Kidney epithelial cell (primary cell): ENCODE data around the gene HINFP. TPM values are rescaled to one million over a fixed set of nuclear protein-coding genes. Genes with fewer than 3 reads are reported as not detected.
A peak's percentile ranks its signal among the peaks of the same experiment; 100 is the strongest.

Experiments used
- DNase-seq: peaks from one replicate; pipeline ENCODE4 v3.0.0-alpha.2; 2010; ENCODE audit warnings: low read depth
- H3K27me3 ChIP-seq: 2 replicates; pipeline ENCODE4 v1.6.0; 2011; ENCODE audit warnings: low read length; ENCODE audit not compliant: control insufficient read depth, insufficient read depth
- H3K36me3 ChIP-seq: 2 replicates; pipeline ENCODE4 v1.5.1; 2011; ENCODE audit warnings: low read length; ENCODE audit not compliant: control insufficient read depth, insufficient read depth
- H3K4me3 ChIP-seq: 2 replicates; pipeline ENCODE4 v1.5.1; 2011; ENCODE audit warnings: low read depth, mild to moderate bottlenecking, control low read depth, low read length
- total RNA-seq: library from RNA; depleted of rRNA; stranded (reverse); fragments of >200 nt; gene quantifications from 2 replicates; pipeline ENCODE4 v1.2.3, GENCODE V29; 2015
- TF ChIP-seq, protein P1 (sequence below): IDR thresholded peaks from 2 replicates; pipeline ENCODE4 v1.5.1; 2011; ENCODE audit warnings: mild to moderate bottlenecking, moderate library complexity, low read length, control low read depth, inconsistent platforms; ENCODE audit not compliant: insufficient read depth, poor library complexity, severe bottlenecking

The HINFP gene
- total RNA-seq, 1 donor from 2014 or later = 28.8 TPM

DNA sequence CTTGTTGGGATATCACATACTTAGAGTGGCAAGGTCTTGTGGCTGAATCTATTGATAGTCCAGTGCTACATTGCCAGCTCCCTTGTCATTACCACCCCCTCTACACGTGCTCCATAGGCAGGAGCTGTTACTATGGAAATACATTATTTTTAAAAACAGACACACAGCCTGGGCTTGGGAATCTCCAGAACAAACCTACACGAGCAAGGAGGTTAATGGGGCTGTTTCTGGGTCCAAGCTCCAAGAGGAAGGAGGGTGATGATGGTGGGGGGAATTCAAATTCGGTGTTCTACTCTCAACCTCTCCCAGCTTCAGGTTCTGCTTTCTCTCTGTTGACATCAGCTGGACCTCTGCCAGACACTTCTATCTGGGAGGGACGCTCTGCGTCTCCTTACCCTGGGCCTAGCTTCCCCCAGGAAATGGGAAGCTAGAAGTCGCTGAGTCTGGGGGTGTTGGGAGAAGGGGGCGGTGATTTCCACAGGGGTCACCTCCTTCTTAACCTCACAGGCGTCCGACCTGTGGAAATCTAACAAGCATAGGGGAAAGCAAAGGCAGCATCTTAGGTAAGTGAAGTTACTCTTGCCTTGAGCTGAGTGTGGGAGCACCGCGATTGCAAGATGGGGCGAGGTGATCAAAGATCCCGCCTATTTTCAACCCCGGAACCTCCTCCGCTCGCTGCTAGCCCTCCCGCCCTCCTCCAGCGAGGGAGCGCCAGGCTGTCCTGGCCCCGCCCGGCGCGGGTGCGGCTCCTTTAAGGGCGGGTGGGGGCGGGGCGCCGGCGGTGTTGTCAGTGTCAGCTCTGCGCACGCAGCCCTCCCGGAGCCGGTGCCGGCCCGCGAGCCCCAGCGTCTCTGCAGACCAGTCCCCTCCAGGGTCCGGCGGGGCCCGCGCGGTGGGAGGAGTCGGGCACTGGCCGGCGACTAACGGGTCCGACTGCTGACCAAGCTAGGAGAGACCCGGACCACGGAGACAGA lies 14.5 kb upstream of the HINFP start, which contains the start of gene C2CD2L:
Gene C2CD2L (plus strand): TSS at position 781 of the 974 bp plus-strand sequence. CDS start 398 bp downstream, outside the sequence.
- Histone ChIP-seq H3K36me3 (no peaks in the 10 kb centered on the region), H3K27me3 (no peaks in the 10 kb centered on the region), H3K4me3 (peak within 1 kb of the TSS; percentile 91)
- TF ChIP-seq, protein P1, sequence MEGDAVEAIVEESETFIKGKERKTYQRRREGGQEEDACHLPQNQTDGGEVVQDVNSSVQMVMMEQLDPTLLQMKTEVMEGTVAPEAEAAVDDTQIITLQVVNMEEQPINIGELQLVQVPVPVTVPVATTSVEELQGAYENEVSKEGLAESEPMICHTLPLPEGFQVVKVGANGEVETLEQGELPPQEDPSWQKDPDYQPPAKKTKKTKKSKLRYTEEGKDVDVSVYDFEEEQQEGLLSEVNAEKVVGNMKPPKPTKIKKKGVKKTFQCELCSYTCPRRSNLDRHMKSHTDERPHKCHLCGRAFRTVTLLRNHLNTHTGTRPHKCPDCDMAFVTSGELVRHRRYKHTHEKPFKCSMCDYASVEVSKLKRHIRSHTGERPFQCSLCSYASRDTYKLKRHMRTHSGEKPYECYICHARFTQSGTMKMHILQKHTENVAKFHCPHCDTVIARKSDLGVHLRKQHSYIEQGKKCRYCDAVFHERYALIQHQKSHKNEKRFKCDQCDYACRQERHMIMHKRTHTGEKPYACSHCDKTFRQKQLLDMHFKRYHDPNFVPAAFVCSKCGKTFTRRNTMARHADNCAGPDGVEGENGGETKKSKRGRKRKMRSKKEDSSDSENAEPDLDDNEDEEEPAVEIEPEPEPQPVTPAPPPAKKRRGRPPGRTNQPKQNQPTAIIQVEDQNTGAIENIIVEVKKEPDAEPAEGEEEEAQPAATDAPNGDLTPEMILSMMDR = no peak
- peak; percentile 54 for DNase-seq

DNA sequence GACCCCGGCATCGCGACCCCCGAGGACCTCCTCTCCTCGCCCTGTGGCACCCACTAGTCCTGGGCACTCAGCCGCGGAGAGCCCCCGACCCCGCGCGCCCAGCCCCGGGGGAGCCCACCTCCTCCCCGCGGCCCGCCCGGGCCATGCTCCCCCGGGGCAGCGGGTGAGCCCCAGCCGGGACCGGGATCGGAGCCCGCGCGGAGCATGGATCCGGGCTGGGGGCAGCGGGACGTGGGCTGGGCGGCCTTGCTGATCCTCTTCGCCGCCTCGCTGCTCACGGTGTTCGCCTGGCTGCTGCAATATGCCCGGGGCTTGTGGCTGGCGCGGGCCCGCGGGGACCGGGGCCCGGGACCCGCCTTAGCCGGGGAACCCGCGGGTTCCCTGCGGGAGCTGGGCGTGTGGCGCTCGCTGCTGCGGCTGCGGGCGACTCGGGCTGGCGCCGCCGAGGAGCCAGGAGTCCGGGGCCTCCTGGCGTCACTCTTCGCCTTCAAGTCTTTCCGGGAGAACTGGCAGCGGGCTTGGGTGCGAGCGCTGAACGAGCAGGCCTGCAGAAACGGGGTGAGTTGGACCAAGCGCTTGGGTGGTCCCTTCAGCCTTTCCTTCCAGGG lies 13.7 kb upstream of the HINFP start:
- Histone ChIP-seq H3K27me3 (no peaks in the 10 kb centered on the region), H3K36me3 (no peaks in the 10 kb centered on the region), H3K4me3 (peak overlapping the region; percentile 91)
- DNase-seq = no peak
- TF ChIP-seq, protein P1 = no peak

DNA sequence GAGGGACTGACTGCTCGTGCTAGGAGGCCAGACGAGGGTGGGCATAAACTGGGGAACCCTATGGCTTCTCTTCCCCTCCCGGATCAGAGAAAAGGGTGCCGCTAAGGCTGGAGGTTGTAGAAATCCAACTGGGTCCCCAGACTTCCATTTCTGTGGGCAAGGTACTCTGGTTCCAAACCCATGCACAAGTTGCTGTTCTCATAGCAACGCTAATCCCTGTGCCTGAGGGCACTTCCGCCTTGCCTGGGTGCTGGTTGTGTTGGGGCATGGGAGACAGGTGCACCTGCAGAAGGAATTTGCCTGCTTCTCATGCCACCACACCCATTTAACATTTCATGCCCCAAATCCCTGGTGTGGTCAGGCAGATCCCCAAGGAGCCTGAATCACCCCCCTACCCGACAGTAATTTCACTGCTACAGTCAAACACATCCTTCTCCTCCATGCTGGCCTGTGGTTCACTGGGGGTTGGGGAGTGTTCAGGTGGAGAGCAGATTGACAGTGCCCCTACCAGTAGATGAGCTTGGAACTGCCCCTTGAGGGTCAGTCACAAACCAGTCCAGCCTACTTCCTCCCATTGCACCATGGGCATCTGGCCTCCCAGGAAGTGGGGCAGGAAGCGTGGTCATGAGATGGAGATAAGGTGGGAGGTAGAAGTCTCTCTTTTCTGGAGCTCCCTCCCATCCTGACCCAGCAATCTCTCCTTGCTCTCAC lies 13.1 kb upstream of the HINFP start:
- H3K27me3 ChIP-seq = no peaks in the 10 kb centered on the region
- TF ChIP-seq, protein P1 = no peak
- H3K4me3 ChIP-seq = peak overlapping the region; percentile 91
- H3K36me3 ChIP-seq = no peaks in the 10 kb centered on the region
- no peak for DNase-seq

DNA sequence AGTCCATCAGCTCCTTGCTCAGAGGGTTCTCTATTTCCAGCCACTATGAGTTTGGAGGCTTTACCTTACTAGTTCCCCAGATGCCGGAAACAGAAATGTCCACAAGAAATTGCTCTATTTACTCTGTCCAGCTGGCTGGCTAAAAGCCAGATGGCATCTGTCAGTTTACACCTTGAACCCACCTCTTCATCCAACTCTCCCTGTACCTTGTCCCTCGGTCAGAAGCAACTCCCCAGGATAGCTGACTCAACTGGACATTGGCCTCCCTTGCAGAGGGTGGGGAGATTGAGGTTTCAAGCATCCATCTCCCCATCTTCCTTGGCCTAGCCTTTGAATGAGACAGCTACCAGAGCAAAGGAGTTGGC lies 12.5 kb upstream of the HINFP start:
- no peaks in the 10 kb centered on the region for H3K36me3 ChIP-seq
- no peaks in the 10 kb centered on the region for H3K27me3 ChIP-seq
- TF ChIP-seq, protein P1 = no peak
- no peak overlapping the region for H3K4me3 ChIP-seq
- no peak for DNase-seq

DNA sequence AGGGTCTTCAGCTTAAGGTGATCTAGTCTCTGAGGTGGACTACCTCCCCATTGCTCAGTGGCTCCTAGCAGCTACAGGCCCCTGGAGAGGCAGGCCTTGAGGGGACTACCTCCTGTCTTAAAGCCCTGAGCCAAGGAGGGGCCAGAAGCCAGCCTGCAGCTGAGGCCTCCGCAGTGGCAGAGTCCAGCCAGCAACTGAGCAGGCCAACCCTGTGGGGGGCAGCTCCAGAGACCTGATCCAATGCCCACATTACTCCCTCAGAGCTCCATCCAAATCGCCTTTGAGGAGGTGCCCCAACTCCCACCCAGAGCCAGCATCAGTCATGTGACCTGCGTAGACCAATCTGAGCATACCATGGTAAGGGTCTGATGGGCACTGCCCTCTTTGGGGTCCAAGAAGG lies 11.5 kb upstream of the HINFP start:
- Histone ChIP-seq H3K36me3 (no peaks in the 10 kb centered on the region), H3K4me3 (no peak overlapping the region), H3K27me3 (no peaks in the 10 kb centered on the region)
- DNase-seq = no peak
- TF ChIP-seq, protein P1 = no peak
